Esophagus (tissue), 2 donors: ENCODE data around the gene PPARA. TPM values are rescaled to one million over a fixed set of nuclear protein-coding genes. Genes with fewer than 3 reads are reported as not detected.

ENCODE experiments used
- H3K27ac ChIP-seq, 2 donors: one replicate each; pipeline ENCODE4 v1.5.1; 2013; ENCODE audit warnings: low read depth in 2 of 2, mild to moderate bottlenecking in 2 of 2, inconsistent platforms in 1 of 2, low read length in 1 of 2, moderate library complexity in 1 of 2
- H3K27me3 ChIP-seq, 2 donors: one replicate each; pipeline ENCODE4 v1.6.1; 2013; ENCODE audit warnings: low read length in 2 of 2, control low read depth in 1 of 2, mild to moderate bottlenecking in 1 of 2; ENCODE audit not compliant: insufficient read depth in 2 of 2, control insufficient read depth in 1 of 2
- H3K36me3 ChIP-seq, 2 donors: one replicate each; pipeline ENCODE4 v1.6.1; 2013; ENCODE audit warnings: low read length in 1 of 2; ENCODE audit not compliant: control insufficient read depth in 2 of 2, insufficient read depth in 2 of 2
- H3K4me1 ChIP-seq, 2 donors: one replicate each; pipeline ENCODE4 v1.6.1; 2013; ENCODE audit warnings: low read length in 1 of 2; ENCODE audit not compliant: control insufficient read depth in 2 of 2, insufficient read depth in 2 of 2
- H3K4me3 ChIP-seq, 2 donors: one replicate each; pipeline ENCODE4 v1.5.1; 2013; ENCODE audit warnings: low read length in 2 of 2, mild to moderate bottlenecking in 2 of 2, low read depth in 1 of 2, moderate library complexity in 1 of 2
- H3K9me3 ChIP-seq, 2 donors: one replicate each; pipeline ENCODE4 v1.6.1; 2013; ENCODE audit warnings: mild to moderate bottlenecking in 2 of 2, low read depth in 1 of 2, low read length in 1 of 2, moderate library complexity in 1 of 2; ENCODE audit not compliant: control insufficient read depth in 2 of 2, insufficient read depth in 1 of 2
- WGBS, 2 donors: extraction: QIAGEN DNeasy Blood & Tissue Kit; methylation state at CpG; one replicate each; pipeline ENCODE4 v1.1.7; 2013; 5-methylcytosine and 5-hydroxymethylcytosine counted together
- polyA plus RNA-seq, 2 donors: library from polyadenylated mRNA; stranded (reverse); fragments of 200-250 nt; gene quantifications; one replicate each; pipeline ENCODE4 v1.2.3, GENCODE V29; 2013
- donor health status: healthy with polysubstance abuse.
- donor health status: Bipolar disorder and iron deficiency.

The PPARA gene
- polyA plus RNA-seq, 2 donors: 3.2 to 3.9 TPM

DNA sequence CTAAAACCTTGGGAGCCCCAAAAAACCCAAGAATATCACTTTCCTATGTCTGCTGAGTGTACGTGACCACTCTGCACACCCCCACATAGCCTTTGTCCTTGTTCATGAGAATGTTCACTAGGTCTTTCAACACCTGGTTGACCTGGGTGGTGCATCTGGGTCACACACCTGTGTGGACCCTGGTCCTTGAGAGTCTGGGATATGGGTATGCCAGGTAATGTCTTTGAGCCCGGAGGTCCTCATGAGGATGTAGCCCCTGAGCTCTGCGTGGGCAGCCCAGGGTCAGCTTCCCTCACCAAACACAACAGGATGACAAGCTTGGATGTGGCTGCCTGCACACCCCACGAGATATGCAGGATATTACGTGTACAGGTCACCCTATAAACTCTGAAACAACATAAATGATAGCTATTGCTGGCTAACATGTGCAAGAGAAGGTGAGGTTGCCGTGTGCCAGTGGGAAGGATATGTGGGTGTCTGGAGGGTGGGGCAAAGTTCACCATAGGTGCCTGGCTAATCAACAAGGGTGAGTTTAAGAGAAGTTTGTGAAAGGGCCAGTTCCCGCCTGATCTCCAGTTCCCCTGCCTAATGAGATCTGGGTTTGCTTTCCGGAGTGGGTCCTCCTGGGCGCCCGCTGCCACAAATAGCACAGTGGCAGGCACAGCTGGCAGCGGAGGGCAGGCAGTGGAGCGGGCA lies 1.4 kb upstream of the PPARA start:
- Histone ChIP-seq H3K27me3 (no peaks in the 10 kb centered on the region), H3K36me3 (peaks cover 0 to 2% of the 10 kb centered on the region in 2 donors), H3K4me1 (peaks cover 0 to 18% of the 10 kb centered on the region in 2 donors), H3K27ac (peak overlapping the region; percentile 87 to 92), H3K9me3 (no peaks in the 10 kb centered on the region), H3K4me3 (peak overlapping the region; percentile 59 to 81)
- 22 to 30% methylated on average over 12 of the region's 12 CpGs for WGBS, 2 donors

DNA sequence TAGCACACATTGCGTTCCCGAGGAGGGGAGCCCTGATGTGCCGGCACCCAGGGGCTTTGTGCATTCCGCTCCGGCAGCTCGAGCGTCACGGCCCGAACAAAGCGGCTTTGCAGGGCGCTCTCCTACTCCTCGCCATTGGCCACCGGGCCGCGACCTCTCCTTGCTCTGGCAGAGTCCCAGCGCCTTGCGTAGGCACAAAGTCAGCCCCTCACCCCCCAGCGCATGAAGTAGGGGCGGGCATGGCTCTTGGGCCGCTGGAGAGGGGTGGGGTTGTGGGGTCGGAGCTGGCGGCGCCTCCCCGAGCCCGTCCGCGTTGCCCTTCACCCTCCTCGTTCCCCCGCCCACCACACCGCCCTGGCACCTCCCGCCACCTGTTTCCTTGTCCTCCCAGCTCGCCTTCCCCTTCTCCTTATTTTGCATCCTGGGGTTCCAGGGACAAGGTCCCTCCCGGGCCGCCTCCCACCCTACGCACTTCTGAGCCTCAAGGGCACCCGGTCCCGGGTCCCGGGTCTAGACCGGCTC lies 753 bp upstream of the PPARA start:
- Histone ChIP-seq H3K4me1 (peaks cover 0 to 18% of the 10 kb centered on the region in 2 donors), H3K27me3 (no peaks in the 10 kb centered on the region)
- 0 to 1% methylated on average over 35 to 39 of the region's 39 CpGs for WGBS, 2 donors

DNA sequence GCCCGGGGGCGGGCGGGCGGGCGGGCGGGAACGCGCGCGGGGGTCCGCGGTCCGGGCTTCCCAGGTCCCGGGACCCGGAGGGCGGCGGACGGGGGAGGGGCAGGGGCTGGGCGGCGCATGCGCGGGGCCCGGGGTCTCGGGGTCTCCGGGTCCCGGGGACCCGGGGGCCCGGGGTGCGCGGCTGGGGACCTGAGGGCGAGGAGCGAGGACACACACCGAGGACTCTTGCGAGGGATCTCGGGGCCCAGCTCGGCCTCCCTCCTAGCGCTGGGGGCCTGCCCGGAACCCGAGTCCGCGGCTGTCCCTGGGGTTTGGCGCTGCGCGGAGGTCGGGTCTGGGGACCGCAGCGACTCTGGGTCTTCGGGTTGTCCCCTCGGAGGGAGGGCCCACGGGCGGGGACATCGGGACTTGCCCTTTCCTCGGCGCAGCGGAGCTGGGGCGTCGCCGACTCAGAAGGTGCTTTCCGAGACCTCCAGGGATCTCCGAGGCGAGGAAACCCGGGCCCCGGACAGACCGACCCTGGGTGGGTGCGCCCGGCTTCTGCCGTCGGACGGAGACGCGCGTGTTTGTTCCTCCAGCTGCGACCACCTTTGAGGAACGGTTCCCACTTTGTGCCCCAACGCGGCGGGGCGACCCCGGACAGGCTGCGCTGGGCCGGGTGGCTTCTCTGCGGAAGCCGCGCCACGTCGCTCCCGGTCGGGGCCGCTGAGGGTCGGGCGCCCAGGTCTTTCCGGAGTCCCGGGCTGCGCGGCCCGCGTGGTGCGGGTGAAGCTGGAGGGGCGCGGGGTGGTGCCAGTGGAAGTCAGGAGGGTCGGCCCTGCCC lies 540 bp downstream of the PPARA start:
- Histone ChIP-seq H3K36me3 (peaks cover 0 to 2% of the 10 kb centered on the region in 2 donors), H3K27ac (peak overlapping the region; percentile 43 to 85), H3K27me3 (no peaks in the 10 kb centered on the region), H3K4me3 (peak overlapping the region; percentile 59 to 81), H3K9me3 (no peaks in the 10 kb centered on the region), H3K4me1 (peaks cover 0 to 18% of the 10 kb centered on the region in 2 donors)
- 0 to 1% methylated on average over 66 to 101 of the region's 101 CpGs for WGBS, 2 donors

More for the DNA sequence above, 753 bp upstream of the PPARA start:
- Histone ChIP-seq H3K4me3 (peak overlapping the region; percentile 59 to 81), H3K9me3 (no peaks in the 10 kb centered on the region), H3K27ac (peak overlapping the region; percentile 87 to 92), H3K36me3 (peaks cover 0 to 2% of the 10 kb centered on the region in 2 donors)

DNA sequence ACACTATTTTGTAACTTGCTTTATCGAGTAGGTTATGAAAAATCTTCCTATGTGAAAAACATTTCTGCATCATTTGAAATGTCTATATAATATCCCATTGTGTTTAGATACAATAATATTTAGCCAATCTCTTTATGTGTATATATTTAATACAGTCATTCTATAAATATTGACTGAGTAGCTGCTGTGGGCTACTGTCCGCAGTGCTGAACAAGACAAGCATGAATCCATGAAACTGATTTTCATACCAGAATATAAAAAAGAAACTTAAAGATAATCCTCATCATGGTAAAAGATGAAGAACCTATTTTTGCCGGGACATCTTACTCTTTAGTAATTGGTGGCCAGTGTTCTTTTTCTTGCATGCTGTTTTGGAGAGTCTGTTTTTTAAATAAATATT lies 3.6 kb downstream of the PPARA start:
- 86 to 95% methylated on average over 3 of the region's 3 CpGs for WGBS, 2 donors
- Histone ChIP-seq H3K4me3 (no peak overlapping the region), H3K27ac (no peak overlapping the region), H3K4me1 (peaks cover 0 to 9% of the 10 kb centered on the region in 2 donors), H3K9me3 (no peaks in the 10 kb centered on the region), H3K36me3 (peaks cover 0 to 7% of the 10 kb centered on the region in 2 donors), H3K27me3 (no peaks in the 10 kb centered on the region)

DNA sequence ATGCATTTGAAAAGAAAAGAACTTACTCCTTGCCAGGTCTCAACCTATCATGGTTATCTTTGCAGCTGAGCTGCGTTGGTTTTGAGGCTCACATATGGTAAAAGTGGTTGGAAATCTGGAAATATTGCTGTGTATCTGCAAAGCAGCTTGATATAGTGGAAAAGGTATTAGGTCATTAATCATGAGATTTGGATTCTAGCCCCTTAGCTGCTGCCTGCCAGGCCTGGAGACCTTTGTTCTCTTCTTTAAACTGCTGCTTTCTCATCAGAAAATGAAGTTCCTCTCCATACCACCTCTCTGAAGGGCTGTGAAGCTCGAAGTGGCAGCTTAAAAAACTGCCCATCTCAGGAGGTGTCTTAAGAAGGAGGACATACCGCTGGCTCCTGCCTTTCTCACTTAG lies 5.7 kb downstream of the PPARA start:
- Histone ChIP-seq H3K27ac (no peak overlapping the region), H3K9me3 (no peaks in the 10 kb centered on the region), H3K27me3 (no peaks in the 10 kb centered on the region), H3K4me1 (peaks cover 0 to 4% of the 10 kb centered on the region in 2 donors), H3K4me3 (no peak overlapping the region), H3K36me3 (peaks cover 0 to 9% of the 10 kb centered on the region in 2 donors)
- 68 to 79% methylated on average over 3 of the region's 3 CpGs for WGBS, 2 donors

DNA sequence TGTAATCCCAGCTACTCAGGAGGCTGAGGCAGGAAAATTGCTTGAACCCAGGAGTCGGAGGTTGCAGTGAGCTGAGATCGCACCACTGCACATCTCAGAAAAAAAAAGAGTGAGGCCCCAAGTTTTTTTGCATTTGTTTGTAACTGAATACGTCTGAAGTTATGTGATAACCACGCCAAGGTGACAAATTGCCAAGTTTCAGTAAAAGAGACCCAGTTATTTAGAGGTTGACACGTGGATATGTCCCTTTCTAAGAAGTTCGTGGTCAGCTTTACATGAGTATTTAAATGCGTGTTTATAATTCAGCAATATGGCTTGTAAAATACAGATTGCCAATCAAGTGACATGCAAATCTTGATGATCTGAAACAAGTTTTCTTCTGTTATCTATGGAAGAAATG lies 8.0 kb downstream of the PPARA start:
- H3K4me3 ChIP-seq: no peak overlapping the region
- H3K27me3 ChIP-seq: no peaks in the 10 kb centered on the region
- 81 to 83% methylated on average over 7 of the region's 7 CpGs for WGBS, 2 donors
- H3K36me3 ChIP-seq: peaks cover 4 to 7% of the 10 kb centered on the region in 2 donors
- no peaks in the 10 kb centered on the region for H3K9me3 ChIP-seq
- H3K4me1 ChIP-seq: no peaks in the 10 kb centered on the region
- H3K27ac ChIP-seq: no peak overlapping the region

DNA sequence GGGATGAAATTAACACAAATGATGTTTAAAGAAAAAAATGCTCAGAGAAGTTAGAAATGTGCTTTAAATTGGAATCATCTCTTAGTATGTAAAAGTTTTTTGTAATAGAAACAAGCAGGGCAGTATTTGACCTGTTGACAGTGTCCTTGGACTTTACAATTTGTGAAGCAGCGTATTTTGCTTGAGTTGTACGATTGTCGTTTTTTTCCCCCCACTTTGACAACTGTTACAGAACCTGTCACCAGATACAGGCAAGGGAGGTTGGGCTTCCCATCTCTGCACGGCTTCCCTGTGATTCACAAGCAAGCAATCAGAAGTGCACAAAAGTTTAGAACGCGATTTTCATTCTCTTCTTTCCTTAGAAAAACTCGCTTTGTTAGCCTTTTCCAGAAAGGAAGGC lies 8.9 kb downstream of the PPARA start:
- Histone ChIP-seq H3K27ac (no peak overlapping the region), H3K27me3 (no peaks in the 10 kb centered on the region), H3K36me3 (peaks cover 4 to 7% of the 10 kb centered on the region in 2 donors), H3K4me1 (no peaks in the 10 kb centered on the region), H3K9me3 (no peaks in the 10 kb centered on the region), H3K4me3 (no peak overlapping the region)
- 71 to 91% methylated on average over 7 of the region's 7 CpGs for WGBS, 2 donors

DNA sequence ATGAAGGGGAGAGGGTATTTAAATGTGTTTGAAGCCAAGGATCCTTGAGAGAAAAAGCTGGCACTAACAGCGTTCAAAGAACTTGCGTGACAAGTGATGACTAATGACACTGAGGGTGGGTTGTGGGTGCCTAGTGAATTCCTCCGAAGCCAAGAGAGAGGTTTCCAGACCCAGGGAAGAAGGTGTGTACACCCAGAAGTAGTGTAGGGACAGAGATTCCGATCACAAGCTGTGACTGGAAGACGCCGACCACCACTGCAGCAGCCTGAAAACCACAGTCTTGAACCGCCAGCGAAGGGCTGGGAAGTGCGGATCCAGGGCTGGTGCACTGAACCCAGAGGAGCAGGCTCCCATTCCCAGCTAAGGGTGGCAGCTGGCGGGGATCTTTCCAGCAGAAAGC lies 9.5 kb downstream of the PPARA start:
- H3K4me1 ChIP-seq: no peaks in the 10 kb centered on the region
- H3K4me3 ChIP-seq: no peak overlapping the region
- no peaks in the 10 kb centered on the region for H3K27me3 ChIP-seq
- no peaks in the 10 kb centered on the region for H3K9me3 ChIP-seq
- WGBS, 2 donors: 82 to 86% methylated on average over 10 of the region's 10 CpGs
- no peak overlapping the region for H3K27ac ChIP-seq
- peaks cover 4 to 7% of the 10 kb centered on the region in 2 donors for H3K36me3 ChIP-seq

DNA sequence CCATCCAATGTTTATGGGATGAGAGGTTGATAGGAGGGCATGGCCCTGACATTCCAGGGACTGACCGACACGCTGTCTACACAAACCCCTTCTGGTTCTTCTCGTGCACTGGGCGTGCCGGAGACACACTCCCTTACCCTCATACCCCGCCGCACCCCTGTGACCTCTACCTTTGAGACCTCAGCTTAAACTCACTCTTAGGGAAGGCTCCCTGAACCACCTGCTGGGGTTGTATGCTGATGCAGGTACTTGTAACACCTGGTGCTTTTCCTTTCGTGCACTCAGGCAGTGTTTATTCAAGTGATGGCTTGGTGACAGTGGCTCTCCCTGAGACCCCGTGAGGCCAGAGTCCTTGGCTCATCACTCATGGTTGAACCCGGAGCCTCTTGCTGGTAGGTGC lies 12.0 kb downstream of the PPARA start:
- Histone ChIP-seq H3K4me3 (no peak overlapping the region), H3K27ac (no peak overlapping the region), H3K36me3 (peaks cover 2 to 4% of the 10 kb centered on the region in 2 donors), H3K27me3 (no peaks in the 10 kb centered on the region), H3K4me1 (no peaks in the 10 kb centered on the region), H3K9me3 (no peaks in the 10 kb centered on the region)
- 63 to 89% methylated on average over 10 of the region's 10 CpGs for WGBS, 2 donors
